Pancreas (tissue), 10 donors: ENCODE measurements around the gene GRID1. TPM values are rescaled to one million over a fixed set of nuclear protein-coding genes. Genes with fewer than 3 reads are reported as not detected.
"Not testable (repeated sequence)": the region's sequence is repeated elsewhere in the genome, so short reads cannot be mapped to it uniquely, and the experiment has no call there.

Source experiments
- ATAC-seq, 4 donors: fragments of 200-7000 bp; cut with Tn5 transposase; one replicate each; pipeline versions ENCODE4 v1.8.0 to v1.9.1; 2020; ENCODE audit warnings: mild to moderate bottlenecking in 4 of 4, moderate library complexity in 4 of 4
- DNase-seq, 6 donors: peaks; one replicate each; pipeline ENCODE4 v3.0.0-alpha.2; 2020
- FAIRE-seq: peaks from 2 replicates; lab custom pipeline; 2012; peaks lifted over from hg19 to GRCh38; lab: Jason Lieb, UNC
- H3K27ac ChIP-seq, 4 donors: fragments of 200-600 bp; sonication (generic); 1 replicate in 3 of 4; 2 replicates in 1 of 4; pipeline versions ENCODE4 v1.5.0 to v1.8.0; 2020
- H3K27me3 ChIP-seq, 4 donors: fragments of 200-600 bp; one replicate each; pipeline ENCODE4 v1.8.0; 2021
- H3K36me3 ChIP-seq, 3 donors: fragments of 200-600 bp; sonication (generic) in 1 of 3; one replicate each; pipeline versions ENCODE4 v1.5.0 to v1.8.0; 2020 to 2021
- H3K4me1 ChIP-seq, 3 donors: fragments of 200-600 bp; one replicate each; pipeline ENCODE4 v1.8.0; 2021
- H3K4me3 ChIP-seq, 4 donors: fragments of 200-600 bp; sonication (generic) in 2 of 4; one replicate each; pipeline versions ENCODE4 v1.5.0 to v1.8.0; 2020 to 2021
- H3K9me3 ChIP-seq, 4 donors: fragments of 200-600 bp; one replicate each; pipeline ENCODE4 v1.8.0; 2021
- CTCF ChIP-seq, 4 donors: fragments of 200-600 bp; sonication (generic) in 3 of 4; IDR thresholded peaks; one replicate each; pipeline versions ENCODE4 v1.5.0 to v1.8.0; 2021; ENCODE audit warnings: antibody characterized with exemption in 4 of 4
- WGBS, 2 donors: extraction: QIAGEN DNeasy Blood & Tissue Kit; methylation state at CpG; one replicate each; pipeline ENCODE4 v1.1.7; 2013; 5-methylcytosine and 5-hydroxymethylcytosine counted together
- intact Hi-C, 3 donors: fragments of 100-400 bp; cut with DNase I; formaldehyde crosslinking; loops; one replicate each; pipeline versions ENCODE4 v1.11.1 to v1.14.2; 2022
- polyA plus RNA-seq, 2 donors: library from polyadenylated mRNA; stranded (reverse); fragments of 200-250 nt; gene quantifications; one replicate each; pipeline ENCODE4 v1.2.3, GENCODE V29; 2013
- total RNA-seq, 6 donors: library from RNA; stranded (reverse); fragmentation: NEBNext Ultra II Directional in 4 of 6; extraction: Animal tissue kit (Norgen Biotek cat#: 25700) in 4 of 6; gene quantifications; one replicate each; pipeline versions ENCODE4 v1.2.1 to v1.2.4, GENCODE V29; 2021 to 2023
- donor health status: healthy with polysubstance abuse.
- donor health status: DM: no; HTN: no; CAD: no; lungs with moderate emphysema.
- donor health status: DM: no; HTN: no; CAD: no.
- donor health status: control.
- donor health status: control.
- donor health status: Bipolar disorder and iron deficiency.
- donor health status: DM: yes; HTN: yes; CAD: no.
- donor health status: DM: no; HTN: no; CAD: no.
- donor health status: DM: no; HTN: no; CAD: no.
- donor health status: DM: yes; HTN: yes; CAD: no.

The GRID1 gene
- total and polyA plus RNA-seq, 8 donors: 0.05 to 1.5 (median 0.91) TPM

- no peak overlapping the region for H3K4me3 ChIP-seq
- no peak for DNase-seq
- FAIRE-seq: no peak
- ATAC-seq: no peak
- H3K4me1 ChIP-seq: no peaks in the 10 kb centered on the region
- no peaks in the 10 kb centered on the region for H3K27me3 ChIP-seq
- no peaks in the 10 kb centered on the region for H3K36me3 ChIP-seq
- intact Hi-C loops: no loop called here
- H3K27ac ChIP-seq: no peak overlapping the region
- 65 to 69% methylated on average over 5 of the region's 5 CpGs for WGBS, 2 donors
- TF ChIP-seq CTCF (IDR thresholded peaks at IDR 0.05): no peak
- H3K9me3 ChIP-seq: no peaks in the 10 kb centered on the region
Measured at GRCh38 chr10:86111902-86112545, 254.6 kb downstream of the GRID1 start.

- intact Hi-C loops: no loop called here
- no peaks in the 10 kb centered on the region for H3K36me3 ChIP-seq
- no peaks in the 10 kb centered on the region for H3K9me3 ChIP-seq
- no peak for DNase-seq
- no peak for FAIRE-seq
- H3K27ac ChIP-seq: no peak overlapping the region
- H3K4me1 ChIP-seq: no peaks in the 10 kb centered on the region
- ATAC-seq: no peak
- no peak for TF ChIP-seq CTCF (IDR thresholded peaks at IDR 0.05)
- no peak overlapping the region for H3K4me3 ChIP-seq
- 85 to 87% methylated on average over 6 of the region's 6 CpGs for WGBS, 2 donors
- no peaks in the 10 kb centered on the region for H3K27me3 ChIP-seq
Measured at GRCh38 chr10:86110156-86110786, 256.3 kb downstream of the GRID1 start.

GRCh38 chr10:86109421-86109820, 257.2 kb downstream of the GRID1 start:
- FAIRE-seq (no peak), DNase-seq (no peak), ATAC-seq (no peak)
- no peak for TF ChIP-seq CTCF (IDR thresholded peaks at IDR 0.05)
- Histone ChIP-seq H3K36me3 (no peaks in the 10 kb centered on the region), H3K27ac (no peak overlapping the region), H3K4me3 (no peak overlapping the region), H3K4me1 (no peaks in the 10 kb centered on the region), H3K9me3 (no peaks in the 10 kb centered on the region), H3K27me3 (no peaks in the 10 kb centered on the region)
- intact Hi-C loops: no loop called here
- WGBS, 2 donors: 79 to 88% methylated on average over 1 of the region's 1 CpG

GRCh38 chr10:86108696-86109095, 257.9 kb downstream of the GRID1 start:
- no peak for TF ChIP-seq CTCF (IDR thresholded peaks at IDR 0.05)
- no peaks in the 10 kb centered on the region for H3K9me3 ChIP-seq

GRCh38 chr10:86107611-86108310, 258.8 kb downstream of the GRID1 start:
- intact Hi-C loops, H3K36me3 ChIP-seq, DNase-seq, H3K9me3 ChIP-seq, ATAC-seq, H3K27me3 ChIP-seq, H3K4me3 ChIP-seq, H3K4me1 ChIP-seq, H3K27ac ChIP-seq, FAIRE-seq: not testable (repeated sequence)
- WGBS, 2 donors: 71 to 73% methylated on average over 16 of the region's 16 CpGs

More at GRCh38 chr10:86108696-86109095, 257.9 kb downstream of the GRID1 start:
- Histone ChIP-seq H3K4me3 (no peak overlapping the region), H3K27me3 (no peaks in the 10 kb centered on the region), H3K36me3 (no peaks in the 10 kb centered on the region), H3K27ac (no peak overlapping the region), H3K4me1 (no peaks in the 10 kb centered on the region)
- WGBS, 2 donors: 65 to 70% methylated on average over 7 of the region's 7 CpGs
- intact Hi-C loops: no loop called here
- ATAC-seq: no peak
- no peak for DNase-seq
- no peak for FAIRE-seq
